ENCODE measurements around the gene ZNF579. TPM values are rescaled to one million over a fixed set of nuclear protein-coding genes. Genes with fewer than 3 reads are reported as not detected.

ZNF579 gene
- total RNA-seq, 1 experiment from 2014 or later, result 12.6 TPM

DNA sequence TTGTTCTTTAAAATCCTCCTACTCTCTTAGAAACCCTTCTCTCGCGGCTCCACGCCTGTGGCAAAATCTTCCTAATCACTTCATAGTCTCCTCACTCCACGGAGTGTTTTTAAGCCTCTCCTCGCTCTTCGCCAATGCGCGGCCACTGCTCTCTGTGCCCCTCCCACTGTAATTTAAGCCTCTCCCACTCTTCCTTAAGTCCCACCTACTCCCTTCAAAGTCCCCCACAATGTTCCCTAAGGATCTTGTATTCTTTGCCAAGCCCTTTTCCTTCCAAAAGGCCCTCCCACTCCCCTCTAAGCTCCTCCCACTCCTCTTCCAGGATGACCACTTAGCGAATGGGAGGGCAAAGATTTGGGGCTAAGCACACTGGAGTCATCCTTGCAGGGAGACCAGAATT, 17.4 kb upstream of the ZNF579 start:
- Mint-ChIP-seq H3K27me3 (ENCODE audit: insufficient read depth, unreplicated experiment) (no peaks in the 10 kb centered on the region), H3K36me3 (ENCODE audit: insufficient read depth, unreplicated experiment) (peaks cover 28% of the 10 kb centered on the region), H3K27ac (ENCODE audit: low read depth, unreplicated experiment) (no peak overlapping the region), H3K9me3 (ENCODE audit: unreplicated experiment) (no peaks in the 10 kb centered on the region), H3K4me1 (ENCODE audit: insufficient read depth, unreplicated experiment) (peaks cover 27% of the 10 kb centered on the region), H3K4me3 (ENCODE audit: unreplicated experiment) (no peak overlapping the region)
- ChIA-PET CTCF (interaction anchor here (0.6 to 1.0 kb wide), 2 partner anchors 93 to 94 kb away, joined by 3 read pairs; no protein-coding TSS in a partner anchor), POLR2A (interaction anchor here (0.8 to 2.6 kb wide), 4 partner anchors 10 to 45 kb away, joined by 3 to 26 read pairs (median 17); partner anchors contain the start of genes ZNF581 and ZNF784)
- DNase-seq (ENCODE audit: unreplicated experiment), result no peak
- TF ChIP-seq, protein P1, sequence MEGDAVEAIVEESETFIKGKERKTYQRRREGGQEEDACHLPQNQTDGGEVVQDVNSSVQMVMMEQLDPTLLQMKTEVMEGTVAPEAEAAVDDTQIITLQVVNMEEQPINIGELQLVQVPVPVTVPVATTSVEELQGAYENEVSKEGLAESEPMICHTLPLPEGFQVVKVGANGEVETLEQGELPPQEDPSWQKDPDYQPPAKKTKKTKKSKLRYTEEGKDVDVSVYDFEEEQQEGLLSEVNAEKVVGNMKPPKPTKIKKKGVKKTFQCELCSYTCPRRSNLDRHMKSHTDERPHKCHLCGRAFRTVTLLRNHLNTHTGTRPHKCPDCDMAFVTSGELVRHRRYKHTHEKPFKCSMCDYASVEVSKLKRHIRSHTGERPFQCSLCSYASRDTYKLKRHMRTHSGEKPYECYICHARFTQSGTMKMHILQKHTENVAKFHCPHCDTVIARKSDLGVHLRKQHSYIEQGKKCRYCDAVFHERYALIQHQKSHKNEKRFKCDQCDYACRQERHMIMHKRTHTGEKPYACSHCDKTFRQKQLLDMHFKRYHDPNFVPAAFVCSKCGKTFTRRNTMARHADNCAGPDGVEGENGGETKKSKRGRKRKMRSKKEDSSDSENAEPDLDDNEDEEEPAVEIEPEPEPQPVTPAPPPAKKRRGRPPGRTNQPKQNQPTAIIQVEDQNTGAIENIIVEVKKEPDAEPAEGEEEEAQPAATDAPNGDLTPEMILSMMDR (IDR thresholded peaks at IDR 0.05; ENCODE audit: unreplicated experiment), result no peak
- no TSS peak for BruUV-seq (replicated peaks)
- intact Hi-C loops (cut with micrococcal nuclease), result no loop called here

DNA sequence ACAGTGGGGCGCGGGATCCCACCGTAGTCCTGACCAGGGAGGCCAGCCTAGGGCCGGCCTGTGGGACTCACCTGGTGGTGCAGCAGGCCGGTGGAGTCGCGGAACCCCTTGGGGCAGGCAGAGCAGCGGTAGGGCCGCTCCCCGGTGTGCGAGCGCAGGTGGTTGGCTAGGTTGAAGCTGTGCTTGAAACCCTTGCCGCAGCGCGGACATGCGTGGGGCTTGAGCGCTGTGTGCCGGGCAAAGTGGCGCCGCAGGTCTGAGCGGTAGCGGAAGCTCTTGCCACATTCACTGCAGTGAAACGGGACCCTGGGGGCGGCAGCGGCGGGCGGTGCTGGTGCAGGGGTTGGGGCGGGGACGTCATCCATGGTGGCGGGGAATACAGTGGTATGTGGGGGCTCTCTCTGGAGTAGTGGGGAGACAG, 16.9 kb upstream of the ZNF579 start:
- ChIA-PET POLR2A (interaction anchor here (0.8 to 2.6 kb wide), 3 partner anchors 9 to 46 kb away, joined by 3 to 26 read pairs (median 15); partner anchors contain the start of genes ZNF581 and ZNF784), CTCF (interaction anchor here (0.6 to 1.0 kb wide), 3 partner anchors 10 to 94 kb away, joined by 3 read pairs; no protein-coding TSS in a partner anchor)
- TF ChIP-seq, protein P1 (IDR thresholded peaks at IDR 0.05; ENCODE audit: unreplicated experiment), result no peak
- Mint-ChIP-seq H3K9me3 (ENCODE audit: unreplicated experiment) (no peaks in the 10 kb centered on the region), H3K4me3 (ENCODE audit: unreplicated experiment) (no peak overlapping the region), H3K27me3 (ENCODE audit: insufficient read depth, unreplicated experiment) (no peaks in the 10 kb centered on the region), H3K36me3 (ENCODE audit: insufficient read depth, unreplicated experiment) (peaks cover 27% of the 10 kb centered on the region), H3K4me1 (ENCODE audit: insufficient read depth, unreplicated experiment) (peaks cover 27% of the 10 kb centered on the region), H3K27ac (ENCODE audit: low read depth, unreplicated experiment) (no peak overlapping the region)
- intact Hi-C loops (cut with micrococcal nuclease), result no loop called here
- BruUV-seq (replicated peaks), result no TSS peak
- DNase-seq (ENCODE audit: unreplicated experiment), result no peak

DNA sequence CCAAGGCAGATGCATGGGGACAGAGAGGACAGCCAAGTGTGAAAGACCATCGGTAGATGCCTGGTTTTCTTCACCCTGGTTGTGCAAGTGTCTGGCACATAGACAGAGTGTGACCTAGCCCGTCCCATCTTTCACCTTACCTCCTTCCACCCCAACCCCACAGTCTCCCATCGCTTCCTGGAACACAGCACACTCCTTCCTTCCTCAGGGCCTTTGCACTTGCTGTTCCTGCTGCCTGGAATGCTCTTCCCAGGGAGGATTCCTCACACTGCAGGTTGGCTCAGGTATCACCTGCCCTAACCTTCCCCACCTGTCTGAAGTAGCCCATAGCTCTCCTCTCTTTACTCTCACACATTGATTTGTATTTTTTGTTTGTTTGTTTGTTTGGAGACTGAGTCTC, 15.7 kb upstream of the ZNF579 start:
- no TSS peak for BruUV-seq (replicated peaks)
- Mint-ChIP-seq H3K4me3 (ENCODE audit: unreplicated experiment) (no peak overlapping the region), H3K9me3 (ENCODE audit: unreplicated experiment) (no peaks in the 10 kb centered on the region), H3K27ac (ENCODE audit: low read depth, unreplicated experiment) (no peak overlapping the region), H3K27me3 (ENCODE audit: insufficient read depth, unreplicated experiment) (no peaks in the 10 kb centered on the region), H3K4me1 (ENCODE audit: insufficient read depth, unreplicated experiment) (peaks cover 22% of the 10 kb centered on the region), H3K36me3 (ENCODE audit: insufficient read depth, unreplicated experiment) (peaks cover 33% of the 10 kb centered on the region)
- POLR2A ChIA-PET, result no interaction called here
- intact Hi-C loops (cut with micrococcal nuclease), result no loop called here
- TF ChIP-seq, protein P1 (IDR thresholded peaks at IDR 0.05; ENCODE audit: unreplicated experiment), result no peak
- CTCF ChIA-PET, result interaction anchor here (1.1 kb wide), 1 partner anchor 8 kb away, joined by 3 read pairs; no protein-coding TSS in a partner anchor
- no peak for DNase-seq (ENCODE audit: unreplicated experiment)

DNA sequence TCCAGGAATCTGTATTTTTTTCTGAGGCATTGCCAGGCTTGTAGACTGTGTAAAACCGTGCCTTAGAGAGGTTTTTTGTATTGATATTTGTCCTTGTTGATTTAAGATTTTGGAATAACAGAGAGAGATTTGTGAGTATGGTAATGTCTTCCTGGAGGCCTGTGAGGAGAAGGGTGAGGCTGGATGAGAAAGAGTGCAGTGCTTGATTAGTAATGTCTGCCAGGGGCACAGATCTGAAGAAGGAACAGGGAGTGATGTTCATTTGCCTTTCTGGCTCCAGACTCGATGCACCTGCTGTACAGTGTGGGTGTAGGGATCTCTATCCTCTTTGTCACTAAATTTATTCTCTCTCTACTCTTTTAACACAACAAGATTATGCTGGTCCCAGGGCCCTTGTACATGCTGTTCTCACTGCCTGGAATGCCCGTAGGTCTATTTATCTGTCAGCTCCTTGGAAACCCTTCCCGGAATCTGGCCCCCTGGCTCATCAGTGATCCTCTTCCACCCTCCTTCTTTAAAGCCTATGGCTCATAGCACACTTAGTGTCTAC, 14.4 kb upstream of the ZNF579 start:
- H3K4me1 Mint-ChIP-seq (ENCODE audit: insufficient read depth, unreplicated experiment), result peaks cover 17% of the 10 kb centered on the region
- TF ChIP-seq, protein P1 (IDR thresholded peaks at IDR 0.05; ENCODE audit: unreplicated experiment), result no peak
- no peaks in the 10 kb centered on the region for H3K9me3 Mint-ChIP-seq (ENCODE audit: unreplicated experiment)
- no TSS peak for BruUV-seq (replicated peaks)
- intact Hi-C loops (cut with micrococcal nuclease), result no loop called here
- no peaks in the 10 kb centered on the region for H3K27me3 Mint-ChIP-seq (ENCODE audit: insufficient read depth, unreplicated experiment)
- no peak overlapping the region for H3K27ac Mint-ChIP-seq (ENCODE audit: low read depth, unreplicated experiment)
- ChIA-PET POLR2A (interaction anchor here (0.6 kb wide), 2 partner anchors 11 to 431 kb away, joined by 3 read pairs; no protein-coding TSS in a partner anchor), CTCF (no interaction called here)
- no peak for DNase-seq (ENCODE audit: unreplicated experiment)
- H3K36me3 Mint-ChIP-seq (ENCODE audit: insufficient read depth, unreplicated experiment), result peaks cover 39% of the 10 kb centered on the region
- no peak overlapping the region for H3K4me3 Mint-ChIP-seq (ENCODE audit: unreplicated experiment)
